HL-60 (cell line): ENCODE results near the gene TTC28.
"Not testable (repeated sequence)": the region's sequence is repeated elsewhere in the genome, so short reads cannot be mapped to it uniquely, and the experiment has no call there.

Experiments
- DNase-seq, 2 experiments: peaks; one replicate each; pipeline ENCODE4 v3.0.0-alpha.2; 2010 to 2020; ENCODE audit warnings: low read depth in 1 of 2, low spot score in 1 of 2
- H3K27ac ChIP-seq: fragments of 250-450 bp; sonication (Bioruptor Pico); replicated peaks from 2 replicates; pipeline ENCODE4 v1.5.1; 2020; ENCODE audit warnings: mild to moderate bottlenecking, moderate library complexity
- H3K27me3 ChIP-seq: fragments of 250-450 bp; sonication (Bioruptor Pico); 2 replicates; pipeline ENCODE4 v1.5.1; 2021; ENCODE audit warnings: mild to moderate bottlenecking, moderate library complexity; ENCODE audit not compliant: insufficient read depth, poor library complexity, severe bottlenecking
- H3K4me3 ChIP-seq: replicated peaks from 2 replicates; pipeline ENCODE4 v1.5.1; 2011; ENCODE audit warnings: mild to moderate bottlenecking, control low read depth, low read length; ENCODE audit not compliant: insufficient read depth
- GABPA ChIP-seq: IDR thresholded peaks from 2 replicates; pipeline ENCODE4 v1.6.1; 2012; ENCODE audit warnings: low read depth
- POLR2AphosphoS5 ChIP-seq: IDR thresholded peaks from 2 replicates; pipeline ENCODE4 v1.6.1; 2012; ENCODE audit warnings: low read depth
- SPI1 ChIP-seq: IDR thresholded peaks from 2 replicates; pipeline ENCODE4 v1.6.1; 2012; ENCODE audit warnings: low read depth, mild to moderate bottlenecking, borderline replicate concordance
- TF ChIP-seq, protein P1 (sequence below): IDR thresholded peaks from 2 replicates; pipeline ENCODE4 v1.6.1; 2012; ENCODE audit warnings: low read depth; ENCODE audit not compliant: insufficient replicate concordance
- TF ChIP-seq, protein P2 (sequence below): IDR thresholded peaks from one replicate; pipeline ENCODE4 v1.5.1; 2011; ENCODE audit warnings: low read length, control low read depth, inconsistent platforms; ENCODE audit not compliant: insufficient read depth

Gene TTC28

DNA sequence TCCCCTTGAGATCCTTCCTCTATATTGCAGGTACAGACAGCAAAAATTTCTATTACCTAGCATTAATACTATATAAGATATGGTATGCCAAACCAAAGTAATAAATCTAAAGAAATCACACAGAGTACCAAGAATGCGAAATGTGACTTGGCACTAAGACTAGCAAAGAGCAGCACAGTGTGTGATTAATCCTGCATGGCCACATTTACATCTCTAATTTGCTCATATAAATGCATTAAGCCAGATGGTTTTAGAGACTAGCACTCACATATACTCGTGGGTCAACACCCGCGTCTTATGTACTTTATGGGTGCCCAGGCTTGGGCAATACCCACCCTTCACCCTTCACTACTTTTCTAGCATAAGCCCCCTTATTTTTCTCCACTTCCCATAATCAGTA is 213.2 kb downstream of the TTC28 start:
- Histone ChIP-seq H3K4me3 (no peak overlapping the region), H3K27ac (no peak overlapping the region), H3K27me3 (peaks cover 7% of the 10 kb centered on the region)
- TF ChIP-seq, protein P1, sequence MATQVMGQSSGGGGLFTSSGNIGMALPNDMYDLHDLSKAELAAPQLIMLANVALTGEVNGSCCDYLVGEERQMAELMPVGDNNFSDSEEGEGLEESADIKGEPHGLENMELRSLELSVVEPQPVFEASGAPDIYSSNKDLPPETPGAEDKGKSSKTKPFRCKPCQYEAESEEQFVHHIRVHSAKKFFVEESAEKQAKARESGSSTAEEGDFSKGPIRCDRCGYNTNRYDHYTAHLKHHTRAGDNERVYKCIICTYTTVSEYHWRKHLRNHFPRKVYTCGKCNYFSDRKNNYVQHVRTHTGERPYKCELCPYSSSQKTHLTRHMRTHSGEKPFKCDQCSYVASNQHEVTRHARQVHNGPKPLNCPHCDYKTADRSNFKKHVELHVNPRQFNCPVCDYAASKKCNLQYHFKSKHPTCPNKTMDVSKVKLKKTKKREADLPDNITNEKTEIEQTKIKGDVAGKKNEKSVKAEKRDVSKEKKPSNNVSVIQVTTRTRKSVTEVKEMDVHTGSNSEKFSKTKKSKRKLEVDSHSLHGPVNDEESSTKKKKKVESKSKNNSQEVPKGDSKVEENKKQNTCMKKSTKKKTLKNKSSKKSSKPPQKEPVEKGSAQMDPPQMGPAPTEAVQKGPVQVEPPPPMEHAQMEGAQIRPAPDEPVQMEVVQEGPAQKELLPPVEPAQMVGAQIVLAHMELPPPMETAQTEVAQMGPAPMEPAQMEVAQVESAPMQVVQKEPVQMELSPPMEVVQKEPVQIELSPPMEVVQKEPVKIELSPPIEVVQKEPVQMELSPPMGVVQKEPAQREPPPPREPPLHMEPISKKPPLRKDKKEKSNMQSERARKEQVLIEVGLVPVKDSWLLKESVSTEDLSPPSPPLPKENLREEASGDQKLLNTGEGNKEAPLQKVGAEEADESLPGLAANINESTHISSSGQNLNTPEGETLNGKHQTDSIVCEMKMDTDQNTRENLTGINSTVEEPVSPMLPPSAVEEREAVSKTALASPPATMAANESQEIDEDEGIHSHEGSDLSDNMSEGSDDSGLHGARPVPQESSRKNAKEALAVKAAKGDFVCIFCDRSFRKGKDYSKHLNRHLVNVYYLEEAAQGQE: no peak
- TF ChIP-seq GABPA (no peak), POLR2AphosphoS5 (no peak)
- TF ChIP-seq, protein P2, sequence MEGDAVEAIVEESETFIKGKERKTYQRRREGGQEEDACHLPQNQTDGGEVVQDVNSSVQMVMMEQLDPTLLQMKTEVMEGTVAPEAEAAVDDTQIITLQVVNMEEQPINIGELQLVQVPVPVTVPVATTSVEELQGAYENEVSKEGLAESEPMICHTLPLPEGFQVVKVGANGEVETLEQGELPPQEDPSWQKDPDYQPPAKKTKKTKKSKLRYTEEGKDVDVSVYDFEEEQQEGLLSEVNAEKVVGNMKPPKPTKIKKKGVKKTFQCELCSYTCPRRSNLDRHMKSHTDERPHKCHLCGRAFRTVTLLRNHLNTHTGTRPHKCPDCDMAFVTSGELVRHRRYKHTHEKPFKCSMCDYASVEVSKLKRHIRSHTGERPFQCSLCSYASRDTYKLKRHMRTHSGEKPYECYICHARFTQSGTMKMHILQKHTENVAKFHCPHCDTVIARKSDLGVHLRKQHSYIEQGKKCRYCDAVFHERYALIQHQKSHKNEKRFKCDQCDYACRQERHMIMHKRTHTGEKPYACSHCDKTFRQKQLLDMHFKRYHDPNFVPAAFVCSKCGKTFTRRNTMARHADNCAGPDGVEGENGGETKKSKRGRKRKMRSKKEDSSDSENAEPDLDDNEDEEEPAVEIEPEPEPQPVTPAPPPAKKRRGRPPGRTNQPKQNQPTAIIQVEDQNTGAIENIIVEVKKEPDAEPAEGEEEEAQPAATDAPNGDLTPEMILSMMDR: no peak
- DNase-seq: no peak

DNA sequence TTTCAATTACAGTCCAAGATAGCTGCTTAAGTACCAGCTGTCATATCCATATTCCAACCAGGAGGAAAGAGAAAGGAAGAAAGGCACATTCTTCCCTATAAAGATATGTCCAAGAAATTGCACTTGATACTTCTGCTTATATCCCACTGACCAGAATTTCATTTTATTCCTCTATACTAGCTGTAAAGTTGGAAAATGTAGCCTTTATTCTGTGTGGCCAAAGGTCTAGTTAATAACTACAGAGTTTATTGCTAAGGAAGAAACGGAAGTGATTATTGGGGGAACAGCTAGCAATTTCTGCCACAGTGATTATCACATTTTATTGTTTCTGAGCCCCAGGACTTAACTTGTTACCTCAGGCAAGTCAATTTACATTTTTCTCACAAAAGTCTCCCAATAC is 213.8 kb downstream of the TTC28 start:
- Histone ChIP-seq H3K27ac (no peak overlapping the region), H3K27me3 (peaks cover 3% of the 10 kb centered on the region), H3K4me3 (no peak overlapping the region)
- TF ChIP-seq POLR2AphosphoS5: no peak
- TF ChIP-seq, protein P1: no peak
- no peak for TF ChIP-seq SPI1
- TF ChIP-seq, protein P2: no peak
- TF ChIP-seq GABPA: no peak
- DNase-seq: no peak

DNA sequence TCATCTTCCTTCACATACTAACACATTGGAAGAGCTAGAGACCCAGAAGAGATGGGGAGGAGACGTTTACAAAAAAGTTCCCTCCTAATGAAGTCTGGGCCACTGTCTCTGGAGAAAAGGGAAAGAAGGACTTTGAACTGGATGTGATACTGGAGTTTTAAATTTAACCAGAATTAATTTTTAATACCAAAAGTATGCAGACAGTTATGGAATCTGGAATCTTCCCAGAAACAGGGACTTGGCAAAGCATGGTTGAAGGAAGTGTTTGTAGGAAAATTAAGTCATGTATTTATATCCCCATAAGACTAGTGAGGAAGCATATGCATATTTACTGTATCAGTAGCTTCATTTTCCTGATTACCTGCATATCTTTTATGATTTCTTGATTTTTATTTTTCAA is 215.5 kb downstream of the TTC28 start:
- DNase-seq: no peak
- Histone ChIP-seq H3K4me3 (no peak overlapping the region), H3K27me3 (no peaks in the 10 kb centered on the region), H3K27ac (no peak overlapping the region)
- TF ChIP-seq, protein P1: no peak
- TF ChIP-seq, protein P2: no peak
- no peak for TF ChIP-seq GABPA
- no peak for TF ChIP-seq POLR2AphosphoS5
- no peak for TF ChIP-seq SPI1

DNA sequence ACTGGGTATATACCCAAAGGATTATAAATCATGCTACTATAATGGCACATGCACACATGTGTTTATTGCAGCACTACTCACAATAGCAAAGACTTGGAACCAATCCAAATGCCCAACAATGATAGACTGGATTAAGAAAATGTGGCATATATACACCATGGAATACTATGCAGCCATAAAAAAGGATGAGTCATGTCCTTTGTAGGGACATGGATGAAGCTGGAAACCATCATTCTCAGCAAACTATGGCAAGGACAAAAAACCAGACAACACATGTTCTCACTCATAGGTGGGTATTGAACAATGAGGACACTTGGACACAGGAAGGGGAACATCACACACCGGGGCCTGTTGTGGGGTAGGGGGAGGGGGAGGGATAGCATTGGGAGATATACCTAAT is 216.2 kb downstream of the TTC28 start:
- H3K4me3 ChIP-seq, H3K27ac ChIP-seq, DNase-seq, H3K27me3 ChIP-seq: not testable (repeated sequence)
